GM23338 (cell line): ENCODE measurements around the gene CACNG3.

Experiments used
- CREB1 ChIP-seq: fragments of 250-450 bp; sonication (Bioruptor Pico); IDR thresholded peaks from 2 replicates; pipeline ENCODE4 v1.5.0; 2020; ENCODE audit warnings: low read depth, mild to moderate bottlenecking, moderate library complexity
- ETS1 ChIP-seq: IDR thresholded peaks from 2 replicates; pipeline ENCODE4 v1.6.1; 2016; ENCODE audit warnings: antibody characterized with exemption
- EZH2 ChIP-seq: fragments of 200-600 bp; sonication (generic); IDR thresholded peaks from one replicate; pipeline ENCODE4 v1.8.0; 2017; ENCODE audit warnings: antibody characterized with exemption, mild to moderate bottlenecking, low read depth; ENCODE audit not compliant: unreplicated experiment
- EZH2phosphoT487 ChIP-seq: fragments of 200-600 bp; sonication (generic); IDR thresholded peaks from one replicate; pipeline ENCODE4 v1.8.1; 2018; ENCODE audit warnings: antibody characterized with exemption; ENCODE audit not compliant: unreplicated experiment
- JUNB ChIP-seq: IDR thresholded peaks from one replicate; pipeline ENCODE4 v1.6.1; 2016; ENCODE audit warnings: antibody characterized with exemption; ENCODE audit not compliant: unreplicated experiment
- NANOG ChIP-seq: IDR thresholded peaks from 2 replicates; pipeline ENCODE4 v1.6.1; 2016; ENCODE audit warnings: antibody characterized with exemption, borderline replicate concordance
- POLR2AphosphoS5 ChIP-seq: IDR thresholded peaks from 2 replicates; pipeline ENCODE4 v1.6.1; 2016; ENCODE audit warnings: antibody characterized with exemption, low read depth
- STAT1 ChIP-seq: IDR thresholded peaks from one replicate; pipeline ENCODE4 v1.6.1; 2016; ENCODE audit warnings: antibody characterized with exemption; ENCODE audit not compliant: unreplicated experiment
- ZNF114 ChIP-seq: fragments of 250-450 bp; sonication (Bioruptor Pico); IDR thresholded peaks from 2 replicates; pipeline ENCODE4 v1.5.0; 2020; ENCODE audit warnings: mild to moderate bottlenecking, moderate library complexity
- ZNF331 ChIP-seq: fragments of 250-450 bp; sonication (Bioruptor Pico); IDR thresholded peaks from 2 replicates; pipeline ENCODE4 v1.5.0; 2020; ENCODE audit warnings: low read depth, mild to moderate bottlenecking, moderate library complexity
- ZNF462 ChIP-seq: fragments of 250-450 bp; sonication (Bioruptor Pico); IDR thresholded peaks from 2 replicates; pipeline ENCODE4 v1.5.0; 2020; ENCODE audit warnings: mild to moderate bottlenecking, moderate library complexity
- TF ChIP-seq, protein P1 (sequence below), 2 experiments: fragments of 200-600 bp in 1 of 2; sonication (generic) in 1 of 2; conservative IDR thresholded peaks; 2 replicates each; pipeline versions ENCODE4 v1.5.1 to v1.6.1; 2016 to 2017; ENCODE audit warnings: antibody characterized with exemption in 2 of 2, low read depth in 2 of 2, mild to moderate bottlenecking in 2 of 2, moderate library complexity in 1 of 2
- TF ChIP-seq, protein P2 (sequence below): IDR thresholded peaks from one replicate; pipeline ENCODE4 v1.6.1; 2018; ENCODE audit warnings: antibody characterized with exemption; ENCODE audit not compliant: unreplicated experiment

GRCh38 chr16:24328835-24329452 lies 72.8 kb downstream of the CACNG3 start:
- TF ChIP-seq, protein P1, sequence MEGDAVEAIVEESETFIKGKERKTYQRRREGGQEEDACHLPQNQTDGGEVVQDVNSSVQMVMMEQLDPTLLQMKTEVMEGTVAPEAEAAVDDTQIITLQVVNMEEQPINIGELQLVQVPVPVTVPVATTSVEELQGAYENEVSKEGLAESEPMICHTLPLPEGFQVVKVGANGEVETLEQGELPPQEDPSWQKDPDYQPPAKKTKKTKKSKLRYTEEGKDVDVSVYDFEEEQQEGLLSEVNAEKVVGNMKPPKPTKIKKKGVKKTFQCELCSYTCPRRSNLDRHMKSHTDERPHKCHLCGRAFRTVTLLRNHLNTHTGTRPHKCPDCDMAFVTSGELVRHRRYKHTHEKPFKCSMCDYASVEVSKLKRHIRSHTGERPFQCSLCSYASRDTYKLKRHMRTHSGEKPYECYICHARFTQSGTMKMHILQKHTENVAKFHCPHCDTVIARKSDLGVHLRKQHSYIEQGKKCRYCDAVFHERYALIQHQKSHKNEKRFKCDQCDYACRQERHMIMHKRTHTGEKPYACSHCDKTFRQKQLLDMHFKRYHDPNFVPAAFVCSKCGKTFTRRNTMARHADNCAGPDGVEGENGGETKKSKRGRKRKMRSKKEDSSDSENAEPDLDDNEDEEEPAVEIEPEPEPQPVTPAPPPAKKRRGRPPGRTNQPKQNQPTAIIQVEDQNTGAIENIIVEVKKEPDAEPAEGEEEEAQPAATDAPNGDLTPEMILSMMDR (conservative IDR thresholded peaks at IDR 0.05; ENCODE audit: low read depth in 2 of 2): no peak
- TF ChIP-seq POLR2AphosphoS5 (no peak), ZNF114 (CRISPR knock-in tag) (no peak), EZH2 (no peak), ZNF331 (CRISPR knock-in tag) (no peak), JUNB (no peak), EZH2phosphoT487 (no peak), CREB1 (no peak), NANOG (no peak), ETS1 (no peak), STAT1 (no peak), ZNF462 (no peak)
- TF ChIP-seq, protein P2, sequence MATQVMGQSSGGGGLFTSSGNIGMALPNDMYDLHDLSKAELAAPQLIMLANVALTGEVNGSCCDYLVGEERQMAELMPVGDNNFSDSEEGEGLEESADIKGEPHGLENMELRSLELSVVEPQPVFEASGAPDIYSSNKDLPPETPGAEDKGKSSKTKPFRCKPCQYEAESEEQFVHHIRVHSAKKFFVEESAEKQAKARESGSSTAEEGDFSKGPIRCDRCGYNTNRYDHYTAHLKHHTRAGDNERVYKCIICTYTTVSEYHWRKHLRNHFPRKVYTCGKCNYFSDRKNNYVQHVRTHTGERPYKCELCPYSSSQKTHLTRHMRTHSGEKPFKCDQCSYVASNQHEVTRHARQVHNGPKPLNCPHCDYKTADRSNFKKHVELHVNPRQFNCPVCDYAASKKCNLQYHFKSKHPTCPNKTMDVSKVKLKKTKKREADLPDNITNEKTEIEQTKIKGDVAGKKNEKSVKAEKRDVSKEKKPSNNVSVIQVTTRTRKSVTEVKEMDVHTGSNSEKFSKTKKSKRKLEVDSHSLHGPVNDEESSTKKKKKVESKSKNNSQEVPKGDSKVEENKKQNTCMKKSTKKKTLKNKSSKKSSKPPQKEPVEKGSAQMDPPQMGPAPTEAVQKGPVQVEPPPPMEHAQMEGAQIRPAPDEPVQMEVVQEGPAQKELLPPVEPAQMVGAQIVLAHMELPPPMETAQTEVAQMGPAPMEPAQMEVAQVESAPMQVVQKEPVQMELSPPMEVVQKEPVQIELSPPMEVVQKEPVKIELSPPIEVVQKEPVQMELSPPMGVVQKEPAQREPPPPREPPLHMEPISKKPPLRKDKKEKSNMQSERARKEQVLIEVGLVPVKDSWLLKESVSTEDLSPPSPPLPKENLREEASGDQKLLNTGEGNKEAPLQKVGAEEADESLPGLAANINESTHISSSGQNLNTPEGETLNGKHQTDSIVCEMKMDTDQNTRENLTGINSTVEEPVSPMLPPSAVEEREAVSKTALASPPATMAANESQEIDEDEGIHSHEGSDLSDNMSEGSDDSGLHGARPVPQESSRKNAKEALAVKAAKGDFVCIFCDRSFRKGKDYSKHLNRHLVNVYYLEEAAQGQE: no peak
